Activated CD8-positive, alpha-beta T cell treated with anti-CD3 and anti-CD28 coated beads for 36 hours (primary cell): ENCODE results near the gene PPP3CA. TPM values are rescaled to one million over a fixed set of nuclear protein-coding genes. Genes with fewer than 3 reads are reported as not detected.

Experiments used
- ATAC-seq: fragments of 200-7000 bp; cut with Tn5 transposase; one replicate; pipeline ENCODE4 v1.10.0; 2021; ENCODE audit warnings: mild to moderate bottlenecking, moderate library complexity
- CTCF ChIA-PET: fragments of 350-600 bp; sonication (Branson Sonifier 250); formaldehyde crosslinking; loops from one replicate; lab custom pipeline; 2021; ENCODE audit warnings: antibody characterized with exemption; lab: Charles Lee
- POLR2A ChIA-PET: fragments of 350-600 bp; sonication (Branson Sonifier 250); formaldehyde crosslinking; loops from one replicate; lab custom pipeline; 2021; ENCODE audit warnings: antibody characterized with exemption; lab: Charles Lee
- DNase-seq: peaks from one replicate; pipeline ENCODE4 v3.0.0-alpha.2; 2020
- H3K27ac Mint-ChIP-seq: one replicate; pipeline ENCODE4 v1.8.0; 2021; ENCODE audit warnings: mild to moderate bottlenecking, mixed read lengths
- H3K27me3 Mint-ChIP-seq: one replicate; pipeline ENCODE4 v1.8.0; 2021; ENCODE audit warnings: mixed read lengths
- H3K36me3 Mint-ChIP-seq: one replicate; pipeline ENCODE4 v1.8.0; 2021; ENCODE audit warnings: low read depth, mixed read lengths
- H3K4me1 Mint-ChIP-seq: one replicate; pipeline ENCODE4 v1.8.0; 2021; ENCODE audit warnings: low read depth, mixed read lengths
- H3K4me3 Mint-ChIP-seq: one replicate; pipeline ENCODE4 v1.8.0; 2021; ENCODE audit warnings: mild to moderate bottlenecking, moderate library complexity, mixed read lengths
- H3K9me3 Mint-ChIP-seq: one replicate; pipeline ENCODE4 v1.8.0; 2021; ENCODE audit warnings: mixed read lengths
- CTCF ChIP-seq: fragments of 200-600 bp; IDR thresholded peaks from one replicate; pipeline ENCODE4 v1.8.0; 2022; ENCODE audit warnings: antibody characterized with exemption, mild to moderate bottlenecking
- intact Hi-C: fragments of 100-400 bp; cut with micrococcal nuclease; formaldehyde crosslinking; loops from one replicate; pipeline ENCODE4 v1.10.0; 2022
- total RNA-seq, 2 experiments: library from RNA; stranded (reverse); gene quantifications; one replicate each; pipeline ENCODE4 v1.2.3, GENCODE V29; 2021

The PPP3CA gene
- total RNA-seq, 2 experiments from 2014 or later, result 11.8 to 12.7 TPM

GRCh38 chr4:101025755-101026154 is 321.6 kb downstream of the PPP3CA start:
- no peaks in the 10 kb centered on the region for H3K27me3 Mint-ChIP-seq
- H3K9me3 Mint-ChIP-seq, result no peaks in the 10 kb centered on the region
- H3K36me3 Mint-ChIP-seq, result peaks cover 14% of the 10 kb centered on the region
- no peak for DNase-seq
- POLR2A ChIA-PET, result interaction anchor here (0.8 kb wide), 1 partner anchor 12 kb away, joined by 3 read pairs; no protein-coding TSS in a partner anchor
- intact Hi-C loops, result no loop called here
- CTCF ChIA-PET, result no interaction called here
- no peak overlapping the region for H3K27ac Mint-ChIP-seq
- no peak for ATAC-seq
- no peak overlapping the region for H3K4me3 Mint-ChIP-seq
- no peak for TF ChIP-seq CTCF
- H3K4me1 Mint-ChIP-seq, result peaks cover 30% of the 10 kb centered on the region

- POLR2A ChIA-PET, result no interaction called here
- Mint-ChIP-seq H3K36me3 (peaks cover 14% of the 10 kb centered on the region), H3K27ac (peak overlapping the region; percentile 24), H3K27me3 (no peaks in the 10 kb centered on the region), H3K4me1 (peaks cover 46% of the 10 kb centered on the region), H3K9me3 (no peaks in the 10 kb centered on the region), H3K4me3 (no peak overlapping the region)
- intact Hi-C loops, result loop anchor here (5.0 kb wide), 1 partner anchor 135 kb away; no protein-coding TSS in a partner anchor
- CTCF ChIA-PET, result no interaction called here
- ATAC-seq (no peak), DNase-seq (peak; percentile 42)
- TF ChIP-seq CTCF, result no peak
Measured at GRCh38 chr4:101022151-101023024, 324.9 kb downstream of the PPP3CA start.

- Mint-ChIP-seq H3K36me3 (peaks cover 10% of the 10 kb centered on the region), H3K4me1 (peaks cover 49% of the 10 kb centered on the region), H3K9me3 (no peaks in the 10 kb centered on the region), H3K27ac (peak overlapping the region; percentile 40), H3K27me3 (no peaks in the 10 kb centered on the region), H3K4me3 (no peak overlapping the region)
- peak; percentile 78 for ATAC-seq
- no peak for DNase-seq
- CTCF ChIA-PET, result interaction anchor here (0.8 kb wide), 1 partner anchor 21 kb away, joined by 3 read pairs; no protein-coding TSS in a partner anchor
- intact Hi-C loops, result loop anchor here (2.0 to 5.0 kb wide), 2 partner anchors 18 to 136 kb away; no protein-coding TSS in a partner anchor
- POLR2A ChIA-PET, result interaction anchor here (1.1 kb wide), 1 partner anchor 17 kb away, joined by 3 read pairs; no protein-coding TSS in a partner anchor
- TF ChIP-seq CTCF, result no peak
Measured at GRCh38 chr4:101020956-101021355, 326.4 kb downstream of the PPP3CA start.

GRCh38 chr4:101019941-101020401 is 327.4 kb downstream of the PPP3CA start:
- ChIA-PET POLR2A (interaction anchor here (0.8 to 1.6 kb wide), 2 partner anchors 11 to 22 kb away, joined by 3 to 4 read pairs; no protein-coding TSS in a partner anchor), CTCF (interaction anchor here (0.5 to 1.6 kb wide), 3 partner anchors 139 to 582 kb away, joined by 3 to 4 read pairs (median 3); no protein-coding TSS in a partner anchor)
- TF ChIP-seq CTCF, result no peak
- peaks cover 50% of the 10 kb centered on the region for H3K4me1 Mint-ChIP-seq
- no peak overlapping the region for H3K4me3 Mint-ChIP-seq
- DNase-seq (peak; percentile 31), ATAC-seq (peak; percentile 65)
- H3K27ac Mint-ChIP-seq, result peak overlapping the region; percentile 57
- intact Hi-C loops, result loop anchor here (2.0 to 5.0 kb wide), 2 partner anchors 19 to 137 kb away; no protein-coding TSS in a partner anchor
- peaks cover under 1% of the 10 kb centered on the region for H3K27me3 Mint-ChIP-seq
- peaks cover 7% of the 10 kb centered on the region for H3K36me3 Mint-ChIP-seq
- no peaks in the 10 kb centered on the region for H3K9me3 Mint-ChIP-seq
